Bronchial epithelial cell (primary cell): Measurements from ENCODE around the gene SGMS1. TPM values are rescaled to one million over a fixed set of nuclear protein-coding genes. Genes with fewer than 3 reads are reported as not detected.

Experiments used
- DNase-seq: peaks from one replicate; pipeline ENCODE4 v3.0.0-alpha.2; 2010; ENCODE audit warnings: low read depth
- FAIRE-seq: peaks from 2 replicates; lab custom pipeline; 2011; peaks lifted over from hg19 to GRCh38; lab: Jason Lieb, UNC
- H3K27me3 ChIP-seq: 2 replicates; pipeline ENCODE4 v1.5.1; 2011; ENCODE audit warnings: low read length; ENCODE audit not compliant: control insufficient read depth, insufficient read depth
- H3K36me3 ChIP-seq: 2 replicates; pipeline ENCODE4 v1.5.1; 2011; ENCODE audit warnings: low read length; ENCODE audit not compliant: control insufficient read depth, insufficient read depth
- H3K4me3 ChIP-seq: 2 replicates; pipeline ENCODE4 v1.5.1; 2011; ENCODE audit warnings: mild to moderate bottlenecking, low read depth, low read length, control low read depth
- total RNA-seq: library from RNA; depleted of rRNA; stranded (reverse); fragments of >200 nt; gene quantifications from 2 replicates; pipeline ENCODE4 v1.2.1, GENCODE V29; 2014
- TF ChIP-seq, protein P1 (sequence below): IDR thresholded peaks from 2 replicates; pipeline ENCODE4 v1.5.1; 2011; ENCODE audit warnings: mild to moderate bottlenecking, moderate library complexity, low read length, control low read depth, inconsistent platforms; ENCODE audit not compliant: insufficient read depth, severe bottlenecking

Gene SGMS1
- total RNA-seq, 1 donor from 2014 or later, result 21.3 TPM

DNA sequence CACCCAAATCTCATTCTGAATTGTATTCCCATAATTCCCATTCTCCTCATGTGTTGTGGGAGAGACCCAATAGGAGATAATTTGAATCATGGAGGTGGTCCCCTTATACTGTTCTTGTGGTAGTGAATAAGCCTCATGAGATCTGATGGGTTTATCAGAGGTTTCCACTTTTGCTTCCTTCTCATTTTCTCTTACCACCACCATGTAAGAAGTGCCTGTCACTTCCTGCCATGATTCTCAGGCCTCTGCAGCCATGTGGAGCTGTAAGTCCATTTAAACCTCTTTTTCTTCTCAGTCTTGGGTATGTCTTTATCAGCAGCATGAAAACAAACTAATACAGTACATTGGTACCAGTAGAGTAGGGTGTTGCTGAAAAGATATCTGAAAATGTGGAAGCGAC is 274.2 kb downstream of the SGMS1 start:
- no peak overlapping the region for H3K4me3 ChIP-seq
- no peaks in the 10 kb centered on the region for H3K36me3 ChIP-seq
- no peaks in the 10 kb centered on the region for H3K27me3 ChIP-seq
- FAIRE-seq (no peak), DNase-seq (no peak)
- TF ChIP-seq, protein P1, sequence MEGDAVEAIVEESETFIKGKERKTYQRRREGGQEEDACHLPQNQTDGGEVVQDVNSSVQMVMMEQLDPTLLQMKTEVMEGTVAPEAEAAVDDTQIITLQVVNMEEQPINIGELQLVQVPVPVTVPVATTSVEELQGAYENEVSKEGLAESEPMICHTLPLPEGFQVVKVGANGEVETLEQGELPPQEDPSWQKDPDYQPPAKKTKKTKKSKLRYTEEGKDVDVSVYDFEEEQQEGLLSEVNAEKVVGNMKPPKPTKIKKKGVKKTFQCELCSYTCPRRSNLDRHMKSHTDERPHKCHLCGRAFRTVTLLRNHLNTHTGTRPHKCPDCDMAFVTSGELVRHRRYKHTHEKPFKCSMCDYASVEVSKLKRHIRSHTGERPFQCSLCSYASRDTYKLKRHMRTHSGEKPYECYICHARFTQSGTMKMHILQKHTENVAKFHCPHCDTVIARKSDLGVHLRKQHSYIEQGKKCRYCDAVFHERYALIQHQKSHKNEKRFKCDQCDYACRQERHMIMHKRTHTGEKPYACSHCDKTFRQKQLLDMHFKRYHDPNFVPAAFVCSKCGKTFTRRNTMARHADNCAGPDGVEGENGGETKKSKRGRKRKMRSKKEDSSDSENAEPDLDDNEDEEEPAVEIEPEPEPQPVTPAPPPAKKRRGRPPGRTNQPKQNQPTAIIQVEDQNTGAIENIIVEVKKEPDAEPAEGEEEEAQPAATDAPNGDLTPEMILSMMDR, result no peak

DNA sequence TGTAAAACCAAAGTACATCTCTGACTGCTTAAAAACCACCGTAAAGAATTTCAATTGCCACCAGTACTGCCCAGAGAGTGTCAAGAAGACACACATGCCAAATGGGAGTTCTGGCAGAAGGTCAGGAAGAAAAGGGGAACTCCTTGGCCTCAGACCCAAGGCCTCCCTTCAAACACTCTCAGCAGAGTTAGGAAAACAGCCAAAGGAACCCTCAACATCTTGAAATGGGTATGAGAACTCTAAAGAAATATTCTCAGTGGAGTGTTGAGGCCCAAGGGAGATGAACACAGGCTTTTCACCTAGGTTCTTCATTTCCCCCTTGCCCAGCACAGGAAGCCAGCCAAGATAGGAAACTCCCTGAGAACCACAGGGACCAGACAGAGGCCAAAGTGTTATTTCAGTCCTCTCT is 276.4 kb downstream of the SGMS1 start:
- DNase-seq, result no peak
- TF ChIP-seq, protein P1, result no peak
- no peaks in the 10 kb centered on the region for H3K27me3 ChIP-seq
- FAIRE-seq, result no peak
- H3K4me3 ChIP-seq, result no peak overlapping the region
- H3K36me3 ChIP-seq, result peaks cover 1% of the 10 kb centered on the region

DNA sequence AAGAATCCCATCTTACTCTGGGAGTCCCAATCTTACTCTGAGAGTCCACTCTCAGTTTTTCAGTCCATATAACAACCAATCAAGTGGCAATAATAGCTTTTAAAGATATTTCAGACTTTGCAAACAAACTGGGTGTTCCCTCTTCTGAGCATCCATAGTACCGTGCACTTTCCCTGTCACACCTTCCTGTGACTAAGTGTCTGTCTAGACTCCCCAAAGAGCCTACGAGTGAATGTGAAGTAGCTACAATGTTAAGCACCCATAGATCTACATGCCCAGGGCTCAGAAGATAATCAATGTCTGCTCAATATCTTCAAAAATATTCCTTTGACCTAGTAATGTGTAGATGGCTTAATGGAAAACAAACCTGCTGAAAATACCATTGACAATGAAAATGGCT is 276.8 kb downstream of the SGMS1 start:
- no peak for FAIRE-seq

DNA sequence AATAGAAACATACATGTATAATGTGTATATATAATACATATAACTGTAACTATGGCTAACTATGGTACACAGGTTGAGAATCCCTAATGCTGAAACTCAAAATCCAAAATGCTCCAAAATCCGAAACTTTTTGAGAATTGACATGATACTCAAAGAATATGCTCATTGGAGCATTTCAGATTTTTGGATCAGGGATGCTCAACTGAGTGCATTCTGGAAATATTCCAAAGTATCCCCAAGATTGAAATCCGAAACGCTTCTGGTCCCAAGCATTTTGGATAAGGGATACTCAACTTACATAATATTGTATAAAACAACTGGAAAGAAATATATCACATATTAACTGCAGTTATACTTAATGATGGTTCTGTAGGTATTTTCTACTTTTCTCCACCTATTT is 278.2 kb downstream of the SGMS1 start:
- TF ChIP-seq, protein P1, result no peak
- FAIRE-seq (no peak), DNase-seq (no peak)
- H3K27me3 ChIP-seq, result no peaks in the 10 kb centered on the region
- H3K4me3 ChIP-seq, result no peak overlapping the region
- peaks cover 1% of the 10 kb centered on the region for H3K36me3 ChIP-seq

More for the DNA sequence above, 276.8 kb downstream of the SGMS1 start:
- peak; percentile 40 for DNase-seq
- Histone ChIP-seq H3K36me3 (peaks cover 1% of the 10 kb centered on the region), H3K4me3 (no peak overlapping the region), H3K27me3 (no peaks in the 10 kb centered on the region)
- TF ChIP-seq, protein P1, result no peak

DNA sequence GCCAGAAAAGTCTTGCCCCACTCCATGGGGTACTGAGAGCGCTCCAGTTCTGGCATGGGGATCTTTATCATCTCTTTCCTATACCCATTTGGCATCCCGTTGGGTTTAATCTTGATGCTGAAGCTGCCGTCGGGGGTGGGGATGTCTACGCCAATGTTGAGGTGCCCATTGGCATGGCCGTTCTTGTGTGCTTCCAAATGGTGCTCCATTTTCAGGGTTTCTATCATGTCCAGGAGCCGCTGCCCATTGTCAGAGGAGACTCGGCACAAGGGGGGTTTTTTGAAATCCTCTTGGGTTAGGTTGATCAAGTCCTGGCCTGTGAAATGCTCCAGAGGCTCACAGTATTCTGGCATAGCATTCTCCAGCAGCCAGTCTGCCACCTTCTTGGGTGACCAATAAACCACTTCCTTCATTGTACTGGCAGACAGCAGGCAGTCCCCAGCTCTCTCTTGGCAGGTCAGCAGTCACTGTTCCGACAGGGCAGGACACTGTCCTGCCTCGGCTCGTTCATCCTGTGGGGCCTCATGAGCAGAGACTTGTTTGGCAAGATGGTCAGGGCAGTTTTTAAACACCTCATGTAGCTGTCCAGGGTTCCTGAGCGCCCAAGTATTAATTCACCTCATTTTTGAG is 279.9 kb downstream of the SGMS1 start:
- Histone ChIP-seq H3K27me3 (no peaks in the 10 kb centered on the region), H3K36me3 (peaks cover 1% of the 10 kb centered on the region), H3K4me3 (no peak overlapping the region)
- FAIRE-seq (no peak), DNase-seq (no peak)
- TF ChIP-seq, protein P1, result no peak

DNA sequence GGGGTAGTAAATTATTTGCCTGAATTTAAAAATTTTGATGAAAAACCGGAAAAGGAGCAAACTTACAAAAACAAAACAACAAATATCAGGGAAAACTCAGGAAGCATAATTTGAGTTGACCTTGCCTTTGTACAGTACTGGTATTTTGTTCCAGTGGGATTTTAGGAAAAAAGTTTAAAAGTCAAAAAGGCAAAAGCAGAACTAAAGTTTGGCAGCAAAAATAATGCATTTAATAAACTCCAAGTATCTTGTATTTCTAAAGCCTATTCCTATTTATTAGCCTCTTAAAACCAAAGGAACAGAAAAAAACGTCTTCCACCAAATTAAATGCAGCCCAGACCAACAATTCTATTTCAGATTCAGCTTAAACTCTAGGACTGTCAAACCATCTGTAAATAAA is 281.8 kb downstream of the SGMS1 start:
- TF ChIP-seq, protein P1, result no peak

More for the DNA sequence above, 281.8 kb downstream of the SGMS1 start:
- no peak for DNase-seq
- Histone ChIP-seq H3K27me3 (no peaks in the 10 kb centered on the region), H3K36me3 (peaks cover 1% of the 10 kb centered on the region), H3K4me3 (no peak overlapping the region)
- FAIRE-seq, result no peak
